ENCODE measurements around the gene CHKA. TPM values are rescaled to one million over a fixed set of nuclear protein-coding genes. Genes with fewer than 3 reads are reported as not detected.

Gene CHKA
- total and polyA plus RNA-seq, 2 donors (not counting 3 experiments of a cell fraction or from before 2014, with no cell fraction given): 21.4 to 25.1 TPM

DNA sequence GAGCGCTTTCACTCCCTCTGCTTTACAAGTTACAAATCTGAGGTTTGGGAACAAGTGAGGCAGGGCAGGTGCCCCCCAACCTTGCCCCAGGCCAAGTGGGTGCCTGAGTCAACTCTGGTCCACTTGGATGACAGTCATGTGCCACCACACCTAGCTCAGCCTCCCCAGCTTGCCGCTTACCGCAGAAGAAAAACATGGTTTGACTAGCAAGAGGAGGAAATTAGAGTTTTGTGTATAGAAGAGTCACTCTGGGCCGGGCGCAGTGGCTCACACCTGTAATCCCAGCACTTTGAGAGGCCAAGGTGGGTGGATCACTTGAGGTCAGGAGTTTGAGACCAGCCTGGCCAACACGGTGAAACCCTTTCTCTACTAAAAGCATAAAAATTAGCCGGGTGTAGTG, 27.7 kb upstream of the CHKA start:
- Histone ChIP-seq H4K20me1 (replicated peaks; ENCODE audit: control insufficient read depth, extremely low read depth, insufficient read depth, low read length) (no peaks in the 10 kb centered on the region), H2AFZ (ENCODE audit: low read depth, low read length) (no peak overlapping the region), H3K9me3 (replicated peaks; ENCODE audit: control insufficient read depth, insufficient read depth, low read length) (no peaks in the 10 kb centered on the region), H3K4me1 (ENCODE audit: control insufficient read depth, extremely low read depth, insufficient read depth, low read length) (peaks cover 21% of the 10 kb centered on the region), H3K9me1 (replicated peaks; ENCODE audit: control insufficient read depth, extremely low read depth, insufficient read depth, low read length) (no peaks in the 10 kb centered on the region), H3K79me2 (ENCODE audit: control insufficient read depth, insufficient read depth, low read length) (no peaks in the 10 kb centered on the region), H3K4me2 (ENCODE audit: insufficient read depth, low read length) (no peak overlapping the region), H3K27ac (ENCODE audit: insufficient read depth, low read depth, low read length) (no peak overlapping the region), H3K4me3 (replicated peaks in 1 of 3; ENCODE audit: insufficient read depth in 1 of 3, low read depth in 1 of 3, low read length in 3 of 3) (no peak overlapping the region), H3K36me3 (ENCODE audit: control insufficient read depth in 2 of 2, extremely low read depth in 1 of 2, insufficient read depth in 2 of 2, low read length in 2 of 2) (no peaks in the 10 kb centered on the region), H3K27me3 (ENCODE audit: control insufficient read depth in 2 of 2, insufficient read depth in 2 of 2, low read length in 2 of 2) (no peaks in the 10 kb centered on the region), H3K9ac (replicated peaks; ENCODE audit: extremely low read depth, insufficient read depth, low read length) (no peak overlapping the region)
- ChIA-PET CTCF (interaction anchor here (1.4 kb wide), 1 partner anchor 60 kb away, joined by 3 read pairs; no protein-coding TSS in a partner anchor), POLR2A (no interaction called here)
- dilution Hi-C loops (cut with MboI; ENCODE audit: extremely low pct_ligation_motif_present, low sequenced_read_pairs) (no loop called here), intact Hi-C loops (cut with micrococcal nuclease) (no loop called here)
- DNase-seq (ENCODE audit: low read depth, low spot score) (no peak), FAIRE-seq (no peak)
- TF ChIP-seq, protein P1, sequence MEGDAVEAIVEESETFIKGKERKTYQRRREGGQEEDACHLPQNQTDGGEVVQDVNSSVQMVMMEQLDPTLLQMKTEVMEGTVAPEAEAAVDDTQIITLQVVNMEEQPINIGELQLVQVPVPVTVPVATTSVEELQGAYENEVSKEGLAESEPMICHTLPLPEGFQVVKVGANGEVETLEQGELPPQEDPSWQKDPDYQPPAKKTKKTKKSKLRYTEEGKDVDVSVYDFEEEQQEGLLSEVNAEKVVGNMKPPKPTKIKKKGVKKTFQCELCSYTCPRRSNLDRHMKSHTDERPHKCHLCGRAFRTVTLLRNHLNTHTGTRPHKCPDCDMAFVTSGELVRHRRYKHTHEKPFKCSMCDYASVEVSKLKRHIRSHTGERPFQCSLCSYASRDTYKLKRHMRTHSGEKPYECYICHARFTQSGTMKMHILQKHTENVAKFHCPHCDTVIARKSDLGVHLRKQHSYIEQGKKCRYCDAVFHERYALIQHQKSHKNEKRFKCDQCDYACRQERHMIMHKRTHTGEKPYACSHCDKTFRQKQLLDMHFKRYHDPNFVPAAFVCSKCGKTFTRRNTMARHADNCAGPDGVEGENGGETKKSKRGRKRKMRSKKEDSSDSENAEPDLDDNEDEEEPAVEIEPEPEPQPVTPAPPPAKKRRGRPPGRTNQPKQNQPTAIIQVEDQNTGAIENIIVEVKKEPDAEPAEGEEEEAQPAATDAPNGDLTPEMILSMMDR (IDR thresholded peaks at IDR 0.05; ENCODE audit: extremely low read depth in 1 of 2, insufficient read depth in 1 of 2, low read depth in 1 of 2, low read length in 2 of 2): no peak
- TF ChIP-seq POLR2AphosphoS5 (IDR thresholded peaks at IDR 0.05; ENCODE audit: insufficient read depth, low read depth, low read length) (no peak), FOS (IDR thresholded peaks at IDR 0.05; ENCODE audit: borderline replicate concordance, insufficient read depth, low read length) (no peak), GATA2 (IDR thresholded peaks at IDR 0.05; ENCODE audit: insufficient read depth, insufficient read length, low read depth, low read length) (no peak), MYC (IDR thresholded peaks at IDR 0.05; ENCODE audit: low read depth, low read length) (no peak), EZH2 (IDR thresholded peaks at IDR 0.05; ENCODE audit: borderline replicate concordance, low read depth, low read length, severe bottlenecking) (no peak), JUN (IDR thresholded peaks at IDR 0.05; ENCODE audit: borderline replicate concordance, insufficient read depth, insufficient read length, low read depth) (no peak), POLR2A (IDR thresholded peaks at IDR 0.05; ENCODE audit: low read depth, low read length) (no peak)
- TF ChIP-seq, protein P2, sequence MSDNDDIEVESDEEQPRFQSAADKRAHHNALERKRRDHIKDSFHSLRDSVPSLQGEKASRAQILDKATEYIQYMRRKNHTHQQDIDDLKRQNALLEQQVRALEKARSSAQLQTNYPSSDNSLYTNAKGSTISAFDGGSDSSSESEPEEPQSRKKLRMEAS (IDR thresholded peaks at IDR 0.05; ENCODE audit: insufficient read depth, insufficient read length): no peak
- no TSS peak for BruUV-seq (replicated peaks)

All from endothelial cell of umbilical vein (primary cell).